ENCODE results near the gene DDR2.

DDR2 gene

DNA sequence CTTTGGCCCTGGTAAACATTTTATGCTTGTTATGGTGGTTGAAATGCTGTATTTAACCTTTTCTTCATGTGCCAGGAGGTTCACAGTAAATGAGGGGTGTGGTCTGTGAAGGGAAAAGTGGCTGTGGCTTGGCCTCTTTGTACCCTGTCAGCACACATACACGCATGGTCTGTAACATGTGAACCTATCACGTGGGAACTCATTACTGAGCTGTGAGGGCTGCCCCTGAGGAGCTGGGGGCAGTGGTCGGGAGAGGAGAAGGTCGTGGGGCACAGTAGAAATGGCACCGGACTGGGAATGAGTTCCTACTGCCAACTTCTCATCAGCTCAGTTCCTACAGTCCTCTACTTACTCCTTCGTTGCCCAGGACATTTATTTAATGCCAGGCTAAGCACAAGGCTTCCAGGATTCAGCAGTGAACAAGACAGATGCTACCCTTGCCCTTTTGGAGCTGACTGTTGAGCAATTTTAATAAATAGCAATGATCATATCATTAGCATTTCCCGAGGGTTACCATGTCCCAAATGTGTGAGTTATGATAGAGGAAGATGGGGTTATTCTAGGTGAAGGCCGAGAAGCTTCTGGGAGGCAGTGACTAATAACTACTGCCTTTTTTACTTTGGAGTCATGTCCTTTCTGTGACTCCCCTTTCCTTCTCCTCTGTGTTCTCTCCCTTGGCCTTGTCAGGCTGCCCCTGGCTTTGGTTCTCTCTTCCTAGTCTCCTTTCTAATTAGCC lies 38.8 kb downstream of the DDR2 start:
- in situ Hi-C loops (cut with HindIII; ENCODE audit: low sequenced_read_pairs) = no loop called here

DNA sequence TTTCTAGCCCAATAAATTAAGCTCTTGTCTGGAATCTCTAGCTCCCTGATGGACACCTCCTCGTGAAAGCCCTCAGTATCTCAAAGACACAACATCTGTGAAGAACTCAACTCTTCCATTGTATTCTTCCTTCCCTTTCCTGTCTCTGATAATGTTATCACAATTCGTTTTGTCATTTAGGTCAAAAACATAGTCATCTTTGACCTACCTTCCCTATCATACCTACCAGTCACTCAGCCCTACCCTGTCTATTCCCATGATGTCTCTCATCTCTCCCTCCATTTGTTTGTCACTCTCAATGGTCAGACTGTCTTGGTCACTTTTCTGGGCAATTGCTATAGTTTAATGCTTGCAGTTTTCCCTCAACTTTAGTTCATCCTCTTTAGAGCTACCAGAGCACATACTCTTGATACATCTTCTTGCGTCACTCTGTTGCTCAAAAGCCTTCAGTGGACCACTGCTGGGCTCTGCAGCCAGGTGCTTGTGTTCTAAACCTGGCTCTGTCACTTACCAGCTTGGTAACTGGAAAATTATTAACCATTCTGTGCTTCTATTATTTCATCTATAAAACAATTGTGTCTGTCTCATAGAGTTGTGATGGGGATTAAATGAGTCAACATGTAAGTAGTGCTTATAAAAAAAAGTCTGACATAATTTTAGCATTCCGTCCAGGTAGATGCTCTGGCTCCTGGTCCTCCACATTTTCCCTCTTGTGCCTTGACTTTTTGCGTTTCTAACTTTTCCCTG lies 39.6 kb downstream of the DDR2 start:
- in situ Hi-C loops (cut with HindIII; ENCODE audit: low sequenced_read_pairs) = no loop called here

DNA sequence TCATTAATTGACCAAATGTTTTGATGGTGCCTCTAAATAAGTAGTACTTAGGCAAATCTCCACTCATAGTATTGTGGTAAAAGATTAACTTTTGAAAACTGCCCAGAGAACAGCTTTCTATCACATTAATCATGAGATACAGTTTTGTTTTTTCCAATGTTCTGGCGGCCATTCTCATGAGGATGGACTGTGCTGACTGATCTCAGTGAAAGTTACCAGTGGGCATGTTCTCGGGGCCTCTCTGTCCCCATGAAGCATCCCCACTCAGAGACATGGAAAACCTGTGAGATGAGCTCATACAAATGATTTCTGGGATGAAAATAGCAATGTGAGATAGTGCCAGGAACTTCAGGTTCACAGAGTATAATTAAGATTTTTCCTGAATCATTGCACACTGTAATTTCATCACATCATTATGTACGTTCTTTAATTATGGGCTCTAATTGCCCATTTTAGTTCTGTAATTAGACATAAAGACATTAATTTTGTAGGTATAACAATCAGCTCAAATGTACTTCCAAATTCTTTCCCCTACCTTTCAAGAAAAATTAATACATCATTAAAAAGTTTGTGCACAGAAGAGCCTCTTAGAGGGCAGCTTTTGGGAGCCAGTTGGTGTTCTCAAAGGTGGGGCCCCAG lies 40.5 kb downstream of the DDR2 start:
- in situ Hi-C loops (cut with HindIII; ENCODE audit: low sequenced_read_pairs) = no loop called here

DNA sequence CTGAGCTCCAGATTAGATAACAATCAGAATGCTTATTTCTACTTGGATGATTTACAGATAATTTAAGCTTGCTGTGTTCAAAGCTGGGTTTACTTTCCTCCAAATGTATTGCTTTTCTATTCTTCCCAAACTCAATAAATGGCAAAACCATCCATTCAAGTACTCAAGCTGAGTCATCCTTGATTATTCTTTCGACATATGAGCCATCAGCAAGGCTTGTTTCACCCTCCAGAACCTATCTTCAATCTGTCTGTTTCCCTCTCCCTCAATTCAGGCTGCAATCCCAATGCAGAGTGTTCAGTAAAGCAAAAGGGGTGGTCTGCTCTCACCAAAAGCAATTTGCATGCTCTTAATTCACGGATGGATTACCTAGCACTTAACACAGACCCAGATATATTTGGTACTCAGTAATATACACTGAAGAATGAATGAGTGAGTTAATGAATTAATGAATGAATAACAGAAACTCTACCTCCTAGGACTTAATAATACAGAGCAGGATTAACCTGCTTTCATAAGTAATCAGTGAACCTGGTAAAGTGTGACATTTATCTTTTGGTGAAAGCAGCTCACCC lies 41.9 kb downstream of the DDR2 start:
- in situ Hi-C loops (cut with HindIII; ENCODE audit: low sequenced_read_pairs) = no loop called here

DNA sequence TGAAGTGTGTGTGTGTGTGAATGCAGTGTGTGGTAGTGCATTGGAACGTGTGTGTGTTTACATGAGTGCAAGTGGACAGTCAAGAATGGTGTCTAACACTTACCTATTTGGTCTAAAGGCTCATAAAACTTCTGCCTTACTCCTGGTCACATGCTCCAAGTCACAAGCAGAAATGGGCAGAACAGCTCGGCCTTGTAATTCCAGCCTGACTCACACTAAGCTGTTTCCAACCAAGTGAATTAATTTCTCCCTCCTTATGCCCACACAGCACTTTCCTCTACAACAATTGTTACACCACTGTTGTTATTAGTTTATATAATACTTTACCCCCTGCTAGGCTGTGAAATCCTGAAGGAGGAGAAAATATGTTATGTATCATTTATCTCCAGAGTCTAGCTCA lies 43.8 kb downstream of the DDR2 start:
- in situ Hi-C loops (cut with HindIII; ENCODE audit: low sequenced_read_pairs) = no loop called here

DNA sequence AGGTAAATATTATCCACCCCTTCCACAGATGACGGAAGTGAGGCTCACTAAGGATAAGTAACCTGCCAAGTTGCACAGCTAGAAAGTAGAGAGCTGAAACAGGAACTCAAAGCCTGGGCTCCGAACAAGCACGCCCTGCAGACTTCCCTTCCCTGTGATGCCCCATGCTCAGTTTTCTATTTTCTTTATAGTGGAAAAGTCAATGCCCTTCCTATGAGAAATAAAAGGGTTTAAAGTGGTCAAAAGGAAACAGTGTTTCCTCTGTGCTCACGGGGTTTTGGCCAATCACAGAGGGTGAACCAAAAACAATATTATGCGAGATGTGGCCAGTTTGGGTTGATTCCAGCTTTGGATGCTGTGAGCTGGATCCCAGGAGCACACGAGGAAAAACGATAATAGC lies 44.5 kb downstream of the DDR2 start:
- in situ Hi-C loops (cut with HindIII; ENCODE audit: low sequenced_read_pairs) = no loop called here

DNA sequence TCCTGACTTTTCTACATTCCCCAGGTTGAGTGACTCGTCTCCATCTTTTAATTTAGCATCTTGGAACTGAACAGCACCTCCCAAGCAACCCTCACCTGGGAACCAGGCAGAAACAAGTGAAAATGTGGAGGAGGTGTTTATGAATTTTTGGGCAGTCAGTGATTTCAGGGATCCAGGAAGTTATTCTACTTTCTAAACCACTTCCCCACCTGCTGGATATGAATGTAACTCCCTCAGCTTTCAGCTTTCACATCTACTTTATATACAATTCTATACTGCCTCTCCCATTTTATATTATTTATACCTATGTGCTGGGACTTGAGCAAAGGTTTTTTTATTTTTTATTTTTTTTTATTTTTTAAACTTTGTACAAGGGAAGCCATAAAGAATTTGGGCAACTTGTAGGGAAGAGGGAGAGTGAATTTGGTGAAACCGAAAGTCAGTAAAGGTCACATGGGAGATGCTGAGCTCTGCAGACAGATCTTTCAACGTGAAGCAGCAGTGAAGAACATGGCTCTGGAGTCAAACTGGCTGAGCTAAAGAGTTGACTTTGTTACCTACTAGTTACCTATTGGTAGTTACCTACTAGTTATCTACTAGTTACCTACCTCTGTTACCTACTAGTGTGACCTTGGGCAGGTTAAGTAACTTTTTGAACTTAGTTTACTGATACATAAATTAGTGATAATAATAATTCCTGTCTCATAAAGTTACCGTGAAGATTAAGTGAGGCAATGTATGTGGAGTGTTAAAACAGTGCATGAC lies 45.5 kb downstream of the DDR2 start:
- in situ Hi-C loops (cut with HindIII; ENCODE audit: low sequenced_read_pairs) = no loop called here

DNA sequence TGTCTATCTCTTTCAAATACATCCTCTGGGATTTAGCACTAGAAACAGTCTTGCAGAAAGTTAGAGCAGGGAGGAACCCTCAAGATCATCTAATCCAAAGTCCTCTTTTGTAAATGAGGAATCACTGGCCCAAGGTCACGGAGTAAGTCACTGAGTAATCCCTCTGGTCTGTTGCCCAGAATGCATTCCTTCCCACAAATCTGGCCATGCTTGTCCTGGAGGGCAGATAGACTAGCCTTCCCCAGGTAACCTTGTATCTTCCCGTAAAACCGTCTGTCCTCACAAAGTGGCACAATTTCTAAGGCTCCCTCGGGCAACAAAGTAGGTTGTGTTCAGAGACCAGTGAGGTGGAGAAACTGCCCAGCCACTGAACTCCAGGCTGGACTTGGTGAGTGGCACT lies 46.2 kb downstream of the DDR2 start:
- in situ Hi-C loops (cut with HindIII; ENCODE audit: low sequenced_read_pairs) = no loop called here

DNA sequence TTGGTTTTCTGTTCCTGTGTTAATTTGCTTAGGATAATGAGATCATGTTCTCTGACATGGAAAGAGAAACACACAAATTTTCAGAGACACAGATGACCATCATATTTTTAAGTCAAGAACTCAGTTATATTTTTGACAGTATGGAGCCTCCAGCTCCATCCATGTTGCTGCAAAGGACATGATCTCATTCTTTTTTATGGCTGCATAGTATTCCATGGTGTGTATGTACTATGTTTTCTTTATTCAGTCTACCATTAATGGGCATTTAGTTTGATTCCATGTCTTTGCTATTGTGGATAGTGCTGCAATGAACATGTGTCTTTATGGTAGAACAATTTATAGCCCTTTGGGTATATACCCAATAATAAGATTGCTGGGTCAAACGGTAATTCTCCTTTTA lies 47.0 kb downstream of the DDR2 start:
- in situ Hi-C loops (cut with HindIII; ENCODE audit: low sequenced_read_pairs) = no loop called here

DNA sequence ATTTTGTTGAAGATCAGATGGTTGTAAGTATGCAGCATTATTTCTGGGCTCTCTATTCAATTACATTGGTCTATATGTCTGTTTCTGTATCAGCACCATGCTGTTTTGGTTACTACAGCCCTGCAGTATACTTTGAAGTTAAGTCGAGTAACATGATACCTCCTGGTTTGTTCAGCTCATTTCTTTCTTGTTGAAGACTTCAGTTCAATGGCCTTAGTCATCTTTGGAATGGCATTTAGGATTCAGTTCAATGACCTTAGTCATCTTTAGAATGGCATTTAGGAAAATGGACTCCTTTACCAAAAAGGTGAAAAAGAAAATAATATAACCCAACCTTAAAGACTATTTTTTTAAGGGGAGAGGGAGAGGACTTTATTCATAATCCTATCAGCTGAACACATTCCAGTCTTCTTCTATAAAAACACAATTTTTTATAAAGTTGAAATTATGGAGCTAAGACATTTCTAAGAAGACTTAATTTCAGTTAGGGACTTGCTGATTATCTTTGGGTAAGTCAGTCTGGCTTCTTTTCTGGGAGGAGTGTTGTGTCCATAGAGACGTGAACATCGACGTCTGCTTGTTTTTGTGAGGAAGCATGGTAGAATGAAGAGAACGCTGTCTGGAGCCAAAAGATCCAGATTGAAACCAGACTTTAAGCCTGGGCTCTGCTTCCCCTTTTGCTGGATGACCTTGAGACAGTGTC lies 48.3 kb downstream of the DDR2 start:
- in situ Hi-C loops (cut with HindIII; ENCODE audit: low sequenced_read_pairs) = no loop called here

DNA sequence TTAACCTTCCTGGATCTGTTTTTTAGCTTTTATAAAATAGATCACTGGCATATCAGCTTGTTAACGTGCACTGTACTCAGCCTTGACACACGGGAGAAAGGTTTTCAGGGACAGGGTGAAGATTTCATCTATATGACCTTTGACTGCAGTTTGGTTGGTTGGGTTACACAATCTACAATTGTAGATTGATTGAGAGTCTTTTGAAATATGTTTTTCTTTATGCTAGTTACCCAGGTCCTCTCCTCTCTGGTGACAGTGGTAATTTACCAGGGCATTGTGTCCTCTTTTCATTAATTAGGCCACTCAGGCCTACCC lies 48.8 kb downstream of the DDR2 start:
- in situ Hi-C loops (cut with HindIII; ENCODE audit: low sequenced_read_pairs) = no loop called here

DNA sequence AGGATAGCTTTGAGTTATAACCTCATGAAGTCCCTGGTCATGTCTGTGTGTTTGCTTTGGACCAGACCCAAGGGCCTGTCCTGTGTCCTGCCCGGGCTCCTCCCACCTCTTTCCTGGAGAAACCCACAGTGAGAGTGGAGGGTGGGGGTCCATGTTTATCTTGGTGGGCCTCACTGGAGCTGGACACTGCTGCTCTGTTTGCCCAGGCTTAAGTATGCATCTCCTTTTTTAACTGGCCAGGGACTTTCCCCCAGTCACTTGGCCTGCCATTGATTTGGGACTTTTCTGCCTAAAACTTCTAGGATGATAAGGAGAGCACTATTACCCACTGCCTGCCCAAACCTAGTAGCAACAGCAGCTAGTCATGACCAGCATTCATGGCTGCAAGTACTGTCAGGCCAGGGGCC lies 49.8 kb downstream of the DDR2 start:
- in situ Hi-C loops (cut with HindIII; ENCODE audit: low sequenced_read_pairs) = no loop called here

DNA sequence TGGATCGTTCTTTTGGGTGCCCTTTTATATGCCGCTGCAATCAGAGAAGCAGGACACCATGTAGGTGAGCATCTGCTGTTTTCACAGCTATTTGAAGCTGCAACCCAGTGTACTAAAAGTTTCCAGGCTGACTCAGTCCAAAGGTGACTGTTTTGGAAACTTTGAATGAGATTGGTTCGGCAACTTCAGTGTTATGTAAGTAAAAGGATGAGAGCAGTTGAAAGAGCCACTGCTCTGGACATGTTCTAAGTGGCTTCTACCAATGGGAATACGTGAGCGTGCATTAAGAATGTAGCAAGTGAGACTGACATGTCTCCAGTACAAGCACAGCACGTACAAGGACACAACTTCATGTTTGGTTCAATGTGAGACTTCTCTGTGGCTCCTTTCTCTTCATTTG lies 55.6 kb downstream of the DDR2 start:
- in situ Hi-C loops (cut with HindIII; ENCODE audit: low sequenced_read_pairs) = no loop called here

DNA sequence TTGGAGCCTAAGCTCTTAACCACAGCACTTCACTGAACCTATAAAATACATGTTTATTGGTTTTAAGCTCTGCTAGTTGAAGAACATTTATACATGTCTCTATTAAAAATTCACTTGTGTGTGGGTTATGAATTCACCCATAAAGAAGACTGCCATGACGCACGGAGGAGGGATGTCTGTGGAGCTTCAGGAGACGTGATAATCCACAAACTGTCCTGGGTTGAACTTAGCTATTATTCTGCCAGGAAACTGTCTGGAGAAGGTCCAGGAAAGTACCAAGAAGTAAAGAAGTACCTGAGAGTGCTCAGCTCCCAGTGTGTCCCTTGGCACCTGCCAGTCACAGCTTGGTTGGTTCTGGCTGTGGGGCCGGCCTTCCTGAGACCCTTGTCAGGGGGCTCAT lies 56.3 kb downstream of the DDR2 start:
- in situ Hi-C loops (cut with HindIII; ENCODE audit: low sequenced_read_pairs) = no loop called here

DNA sequence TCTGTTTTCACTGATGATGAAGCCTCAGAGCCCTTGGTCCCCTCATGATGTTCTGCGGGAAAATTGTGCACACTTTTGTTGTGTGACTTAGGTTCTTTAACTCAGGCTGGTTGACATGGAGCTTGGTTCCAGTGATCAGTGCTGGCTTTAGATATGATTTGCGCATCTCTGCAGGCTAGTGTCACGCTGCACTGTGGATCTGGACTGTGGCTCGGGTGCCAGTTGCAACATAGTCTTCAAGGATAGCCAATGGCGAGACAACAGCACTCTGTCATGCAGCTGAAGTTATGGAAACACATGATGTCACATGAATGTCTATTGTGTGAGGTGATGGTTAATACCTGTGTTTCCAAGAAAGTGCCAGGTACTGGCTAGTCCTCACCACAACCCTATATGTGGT lies 56.7 kb downstream of the DDR2 start:
- in situ Hi-C loops (cut with HindIII; ENCODE audit: low sequenced_read_pairs) = no loop called here

DNA sequence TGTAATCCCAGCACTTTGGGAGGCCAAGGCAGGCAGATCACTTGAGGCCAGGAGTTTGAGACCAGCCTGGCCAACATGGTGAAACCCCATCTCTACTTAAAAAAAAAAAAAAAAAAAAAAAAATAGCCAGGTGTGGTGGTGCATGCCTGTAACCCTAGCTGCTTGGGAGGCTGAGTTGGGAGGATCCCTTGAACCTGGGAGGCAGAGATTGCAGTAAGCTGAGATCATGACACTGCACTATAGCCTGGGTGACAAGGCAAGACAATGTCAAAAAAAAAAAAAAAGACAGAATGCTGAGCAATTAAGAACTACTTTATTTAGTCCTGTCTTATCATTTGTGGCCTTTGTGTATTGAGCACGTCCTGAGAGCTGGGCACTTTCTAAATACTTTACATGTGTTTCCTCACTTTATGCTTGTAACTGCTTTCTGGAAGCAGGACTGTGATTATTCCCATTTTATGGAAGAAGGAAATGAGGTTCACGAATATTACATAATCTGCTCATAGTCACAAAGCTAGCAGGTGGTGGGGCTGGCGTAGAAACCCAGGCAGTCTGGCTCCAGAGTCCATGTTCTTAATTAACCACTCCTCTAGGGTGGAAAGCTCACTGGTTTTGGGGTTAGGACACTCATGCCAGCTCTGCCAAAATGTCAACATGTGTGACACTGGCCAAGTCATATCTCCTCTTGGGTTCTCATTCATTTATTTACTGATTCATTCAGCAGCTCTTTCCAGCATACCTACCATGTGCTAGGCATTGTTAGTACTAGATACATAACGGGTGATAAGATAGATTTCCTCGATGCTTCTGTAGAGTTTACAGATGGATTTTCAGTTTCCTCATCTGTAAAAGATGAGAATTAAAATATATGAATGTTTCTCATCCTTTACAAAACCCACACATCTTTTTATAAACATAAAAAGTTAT lies 57.7 kb downstream of the DDR2 start:
- in situ Hi-C loops (cut with HindIII; ENCODE audit: low sequenced_read_pairs) = no loop called here

DNA sequence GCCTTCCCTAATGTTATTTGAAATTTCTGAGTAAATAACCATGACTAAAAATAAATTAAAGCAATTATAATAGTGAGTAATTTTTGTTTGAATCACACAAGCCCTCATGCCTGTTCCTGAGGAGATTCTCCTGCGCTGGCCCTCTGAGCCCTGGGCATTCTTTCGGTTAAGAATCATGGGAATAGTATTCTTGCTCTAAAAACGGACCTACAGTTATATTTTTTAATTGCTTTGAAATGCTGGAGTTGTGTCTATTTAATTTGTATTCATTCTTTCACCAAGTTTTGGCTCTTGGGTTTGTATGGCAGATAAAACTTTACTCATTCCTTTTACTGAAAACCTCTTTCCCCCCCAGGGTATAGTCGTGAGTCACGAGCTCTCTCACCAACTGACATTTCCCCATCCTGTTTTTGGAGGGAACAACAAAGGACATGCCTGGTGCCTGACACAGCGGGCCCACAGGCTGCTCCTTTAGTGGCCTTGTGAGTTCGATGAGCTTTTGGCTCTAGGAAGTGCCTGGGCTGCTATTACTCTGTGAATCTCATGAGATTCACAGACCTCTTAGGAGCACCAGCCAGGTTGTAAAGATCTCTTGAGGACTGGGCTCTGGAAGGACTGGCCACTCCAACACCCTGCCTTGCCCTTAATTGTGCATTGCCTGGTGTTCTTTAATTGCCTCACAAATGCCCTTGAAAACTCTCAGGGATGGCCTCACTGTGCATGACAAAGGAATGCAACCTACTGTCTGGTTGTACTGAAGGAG lies 58.6 kb downstream of the DDR2 start:
- in situ Hi-C loops (cut with HindIII; ENCODE audit: low sequenced_read_pairs) = no loop called here

DNA sequence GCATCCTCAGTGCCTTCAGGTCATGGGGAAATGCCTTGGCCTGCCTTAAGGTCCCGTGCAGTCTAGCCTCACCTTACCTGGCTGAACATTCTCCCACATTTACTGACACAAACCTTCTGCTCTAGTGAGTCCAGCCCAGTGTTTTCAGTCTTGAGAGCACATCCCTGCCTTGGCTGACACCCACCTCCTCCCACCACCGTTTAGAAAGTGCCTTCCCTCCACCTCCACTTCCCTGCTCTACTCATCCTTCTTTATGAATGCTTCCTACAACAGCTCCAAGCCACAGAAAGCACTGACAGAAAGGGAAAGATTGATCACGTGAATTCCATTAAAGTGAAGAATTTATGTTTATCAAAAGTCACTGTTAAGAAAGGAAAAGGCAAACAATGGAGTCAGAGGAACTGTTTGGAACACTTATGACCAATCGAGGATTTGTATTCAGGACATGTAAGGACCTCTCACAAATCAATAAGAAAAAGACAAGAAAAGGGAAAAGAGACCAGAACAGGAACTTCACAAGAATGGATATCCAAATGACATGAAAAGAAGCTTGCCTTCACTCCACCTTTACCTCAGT lies 59.8 kb downstream of the DDR2 start:
- in situ Hi-C loops (cut with HindIII; ENCODE audit: low sequenced_read_pairs) = no loop called here

DNA sequence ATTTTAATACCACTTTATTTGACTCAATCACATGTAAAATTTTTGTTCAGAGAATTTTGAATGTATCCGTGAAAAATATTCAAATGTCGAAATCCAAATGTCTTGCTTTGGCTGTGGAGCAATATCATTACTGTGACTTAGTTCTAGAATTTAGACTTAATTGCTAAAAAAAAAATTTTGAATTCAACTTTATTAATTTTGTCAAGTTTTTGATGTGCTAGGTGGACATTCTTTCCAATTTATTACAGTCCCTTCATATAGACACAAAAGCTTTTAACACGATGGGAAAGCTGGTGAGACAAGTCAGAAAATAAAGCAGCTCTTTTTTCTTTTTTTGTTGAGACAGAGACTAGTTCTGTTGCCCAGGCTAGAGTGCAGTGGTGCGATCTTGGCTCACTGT lies 62.6 kb downstream of the DDR2 start:
- in situ Hi-C loops (cut with HindIII; ENCODE audit: low sequenced_read_pairs) = no loop called here
